WTC11 (cell line): Measurements from ENCODE around the gene MUC2.

Experiments
- CREB1 ChIP-seq: sonication (generic); formaldehyde crosslinking; IDR thresholded peaks from 2 replicates; pipeline ENCODE4 v1.8.0; 2023; ENCODE audit warnings: mild to moderate bottlenecking, missing genetic modification reagents
- CREM ChIP-seq: sonication (generic); formaldehyde crosslinking; IDR thresholded peaks from 2 replicates; pipeline ENCODE4 v1.8.1; 2022; ENCODE audit warnings: mild to moderate bottlenecking, missing genetic modification reagents, moderate library complexity
- E2F1 ChIP-seq: sonication (generic); formaldehyde crosslinking; IDR thresholded peaks from 2 replicates; pipeline ENCODE4 v1.8.0; 2022; ENCODE audit warnings: mild to moderate bottlenecking, missing genetic modification reagents
- E2F5 ChIP-seq: sonication (generic); formaldehyde crosslinking; IDR thresholded peaks from 2 replicates; pipeline ENCODE4 v1.8.1; 2022; ENCODE audit warnings: mild to moderate bottlenecking, moderate library complexity, missing genetic modification reagents
- IRF2 ChIP-seq: sonication (generic); formaldehyde crosslinking; IDR thresholded peaks from 2 replicates; pipeline ENCODE4 v1.8.0; 2022; ENCODE audit warnings: low read depth, missing genetic modification reagents, borderline replicate concordance
- SMAD3 ChIP-seq: sonication (generic); formaldehyde crosslinking; IDR thresholded peaks from 2 replicates; pipeline ENCODE4 v1.8.0; 2022; ENCODE audit warnings: missing genetic modification reagents, mild to moderate bottlenecking, borderline replicate concordance
- SP1 ChIP-seq: sonication (generic); formaldehyde crosslinking; conservative IDR thresholded peaks from 2 replicates; pipeline ENCODE4 v1.8.1; 2022; ENCODE audit warnings: missing genetic modification reagents
- ZNF263 ChIP-seq: sonication (generic); formaldehyde crosslinking; IDR thresholded peaks from 2 replicates; pipeline ENCODE4 v1.8.1; 2022; ENCODE audit warnings: low read depth, mild to moderate bottlenecking, moderate library complexity, missing genetic modification reagents
- TF ChIP-seq, protein P1 (sequence below): fragments of 200-600 bp; IDR thresholded peaks from 2 replicates; pipeline ENCODE4 v1.8.0; 2022; ENCODE audit warnings: antibody characterized with exemption
- TF ChIP-seq, protein P2 (sequence below): sonication (generic); formaldehyde crosslinking; IDR thresholded peaks from 2 replicates; pipeline ENCODE4 v1.8.0; 2022; ENCODE audit warnings: mild to moderate bottlenecking, missing genetic modification reagents

DNA sequence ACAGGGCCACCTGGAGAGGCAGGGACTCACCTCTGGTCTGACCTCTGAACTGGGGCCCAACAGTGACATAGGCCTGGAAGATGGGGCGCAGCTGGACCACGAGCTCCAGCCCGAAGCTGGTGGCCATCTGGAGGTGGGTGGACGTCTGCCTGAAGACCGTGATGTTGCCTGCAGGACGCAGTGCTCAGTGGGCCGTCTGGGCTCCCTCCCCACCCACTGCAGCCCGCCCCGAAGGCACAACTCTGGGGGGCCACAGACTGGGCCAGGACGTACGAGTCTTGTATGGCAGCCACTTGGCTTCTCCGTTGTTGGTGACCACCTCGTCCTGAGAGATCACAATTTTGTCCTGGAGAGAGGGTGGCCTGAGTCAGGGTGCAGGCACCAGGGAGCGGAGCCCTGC, 46.1 kb upstream of the MUC2 start:
- TF ChIP-seq SP1 (CRISPR knock-in tag) (no peak), E2F1 (CRISPR knock-in tag) (no peak), IRF2 (CRISPR knock-in tag) (no peak), CREM (no peak), CREB1 (no peak), E2F5 (CRISPR knock-in tag) (no peak), ZNF263 (CRISPR knock-in tag) (no peak), SMAD3 (CRISPR knock-in tag) (no peak)
- TF ChIP-seq, protein P1, sequence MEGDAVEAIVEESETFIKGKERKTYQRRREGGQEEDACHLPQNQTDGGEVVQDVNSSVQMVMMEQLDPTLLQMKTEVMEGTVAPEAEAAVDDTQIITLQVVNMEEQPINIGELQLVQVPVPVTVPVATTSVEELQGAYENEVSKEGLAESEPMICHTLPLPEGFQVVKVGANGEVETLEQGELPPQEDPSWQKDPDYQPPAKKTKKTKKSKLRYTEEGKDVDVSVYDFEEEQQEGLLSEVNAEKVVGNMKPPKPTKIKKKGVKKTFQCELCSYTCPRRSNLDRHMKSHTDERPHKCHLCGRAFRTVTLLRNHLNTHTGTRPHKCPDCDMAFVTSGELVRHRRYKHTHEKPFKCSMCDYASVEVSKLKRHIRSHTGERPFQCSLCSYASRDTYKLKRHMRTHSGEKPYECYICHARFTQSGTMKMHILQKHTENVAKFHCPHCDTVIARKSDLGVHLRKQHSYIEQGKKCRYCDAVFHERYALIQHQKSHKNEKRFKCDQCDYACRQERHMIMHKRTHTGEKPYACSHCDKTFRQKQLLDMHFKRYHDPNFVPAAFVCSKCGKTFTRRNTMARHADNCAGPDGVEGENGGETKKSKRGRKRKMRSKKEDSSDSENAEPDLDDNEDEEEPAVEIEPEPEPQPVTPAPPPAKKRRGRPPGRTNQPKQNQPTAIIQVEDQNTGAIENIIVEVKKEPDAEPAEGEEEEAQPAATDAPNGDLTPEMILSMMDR: no peak
- TF ChIP-seq, protein P2, sequence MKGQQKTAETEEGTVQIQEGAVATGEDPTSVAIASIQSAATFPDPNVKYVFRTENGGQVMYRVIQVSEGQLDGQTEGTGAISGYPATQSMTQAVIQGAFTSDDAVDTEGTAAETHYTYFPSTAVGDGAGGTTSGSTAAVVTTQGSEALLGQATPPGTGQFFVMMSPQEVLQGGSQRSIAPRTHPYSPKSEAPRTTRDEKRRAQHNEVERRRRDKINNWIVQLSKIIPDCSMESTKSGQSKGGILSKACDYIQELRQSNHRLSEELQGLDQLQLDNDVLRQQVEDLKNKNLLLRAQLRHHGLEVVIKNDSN (CRISPR knock-in tag): no peak
